GM18868 (cell line): Measurements from ENCODE around the gene PCGF2.
"Not testable (repeated sequence)": the region's sequence is repeated elsewhere in the genome, so short reads cannot be mapped to it uniquely, and the experiment has no call there.

Experiments used
- ATAC-seq: cut with Tn5 transposase; IDR thresholded peaks from one replicate; pipeline ENCODE4 v1.9.1; 2021; ENCODE audit warnings: mild to moderate bottlenecking, moderate library complexity; ENCODE audit not compliant: unreplicated experiment

The PCGF2 gene

GRCh38 chr17:38738007-38738662 is 10.0 kb downstream of the PCGF2 start:
- ATAC-seq = no peak

- no peak for ATAC-seq
Observed at GRCh38 chr17:38735161-38735997, 12.8 kb downstream of the PCGF2 start.

GRCh38 chr17:38733982-38734973 is 13.9 kb downstream of the PCGF2 start:
- ATAC-seq = no peak

DNA sequence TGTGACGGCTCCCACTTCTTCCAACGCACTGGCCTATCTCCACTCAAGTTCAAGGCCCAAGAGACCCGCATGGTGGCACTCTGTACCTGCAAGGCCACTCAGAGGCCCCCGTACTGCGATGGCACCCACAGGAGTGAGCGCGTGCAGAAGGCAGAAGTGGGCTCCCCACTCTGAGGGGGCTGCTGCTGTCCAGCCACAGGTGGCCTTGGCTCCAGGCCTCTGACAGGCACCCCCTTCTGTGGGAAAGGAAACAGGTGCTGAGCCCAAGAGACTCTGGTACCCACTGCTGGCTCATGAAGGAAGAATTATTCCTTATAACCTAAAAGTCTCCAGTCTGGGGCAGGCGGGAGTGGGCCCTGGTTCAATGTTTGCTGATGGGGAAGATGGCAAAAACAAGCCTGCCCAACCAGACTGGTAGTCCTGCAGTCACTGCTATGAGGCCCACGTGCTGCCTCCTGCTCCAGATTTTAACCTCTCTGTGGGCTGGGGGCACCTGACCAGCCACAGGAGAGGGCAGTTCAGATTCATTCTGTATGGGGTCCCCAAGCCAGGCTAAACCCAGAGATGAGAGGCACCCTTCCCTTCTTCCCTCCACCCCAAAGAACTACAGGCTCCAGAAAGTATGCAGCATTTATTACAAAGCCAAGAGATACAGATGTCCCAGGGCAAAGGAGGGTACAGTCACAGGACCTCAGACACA is 14.7 kb downstream of the PCGF2 start:
- ATAC-seq = no peak

GRCh38 chr17:38732376-38733281 is 15.5 kb downstream of the PCGF2 start:
- ATAC-seq = no peak

GRCh38 chr17:38731526-38732294 is 16.4 kb downstream of the PCGF2 start:
- no peak for ATAC-seq

DNA sequence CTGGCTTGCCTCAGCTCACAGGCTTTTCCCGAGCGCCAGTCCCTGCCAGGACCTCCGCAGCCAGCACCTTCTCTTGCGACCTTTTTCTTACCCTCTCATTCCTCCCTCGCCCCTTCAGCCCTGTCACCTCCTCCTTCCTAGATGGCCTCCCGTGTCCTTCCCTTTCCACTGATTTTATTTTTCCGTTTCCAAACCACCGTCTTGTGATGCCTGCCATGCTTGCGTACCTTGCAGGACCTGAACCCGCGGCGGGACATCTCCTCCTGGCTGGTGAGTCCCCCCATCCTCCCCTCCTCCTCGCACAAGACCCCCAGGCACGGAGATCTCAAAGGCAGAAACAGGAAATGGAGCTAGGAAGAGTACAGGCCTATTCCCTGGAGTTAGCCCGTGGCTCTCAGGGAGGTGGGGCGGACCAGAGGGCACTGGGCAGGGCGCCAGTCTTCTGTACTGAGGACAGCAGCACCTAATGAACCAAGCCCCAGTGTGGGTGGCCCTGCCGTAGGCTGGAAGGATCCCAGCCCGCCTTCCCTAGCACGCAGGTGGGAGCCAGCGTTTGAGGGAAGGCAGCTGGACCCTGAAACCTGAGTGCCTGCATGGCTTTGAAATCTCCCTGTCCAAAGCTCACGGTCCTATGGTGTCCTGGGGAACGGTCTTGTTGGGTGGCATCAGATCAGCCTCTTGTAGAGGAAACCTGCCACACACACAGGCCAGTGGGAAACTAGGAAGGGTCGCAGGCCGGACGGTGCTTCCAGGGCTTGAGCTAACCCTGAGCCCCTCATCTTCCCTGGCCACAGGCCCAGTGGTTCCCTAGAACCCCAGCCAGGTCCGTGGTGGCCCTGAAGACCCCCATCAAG is 17.4 kb downstream of the PCGF2 start:
- no peak for ATAC-seq

- ATAC-seq = peak; percentile 83
Observed at GRCh38 chr17:38729886-38730525, 18.1 kb downstream of the PCGF2 start, which contains the start of gene CISD3. CISD3 (plus strand) TSS chr17:38730341; CDS start chr17:38730359, 18 bp downstream.

DNA sequence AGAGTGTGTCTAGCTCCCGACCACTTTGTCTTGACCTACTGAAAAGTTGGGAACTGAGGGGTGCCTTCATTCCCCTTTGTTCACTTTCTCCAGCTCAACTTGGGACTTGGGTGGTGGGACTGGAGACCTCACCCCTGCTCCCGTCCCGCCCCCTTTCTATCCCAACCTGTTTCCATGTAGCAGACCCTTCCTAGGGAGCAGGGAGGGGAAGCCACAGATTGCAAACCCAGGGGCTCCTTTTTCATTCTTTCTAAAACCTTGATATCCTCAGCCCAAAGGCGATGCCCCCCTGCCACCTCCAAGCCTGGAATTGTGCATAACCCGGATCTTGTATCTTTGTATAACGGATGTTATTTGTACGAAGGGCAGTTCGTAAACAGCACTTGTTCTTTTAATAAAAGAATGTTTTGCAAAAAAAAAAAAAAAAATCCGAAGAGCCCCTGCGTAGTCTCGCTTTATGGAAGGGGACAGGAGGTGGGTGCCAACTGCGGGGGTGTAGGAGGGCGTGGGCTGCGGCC is 18.7 kb downstream of the PCGF2 start:
- no peak for ATAC-seq

GRCh38 chr17:38728290-38728831 is 19.8 kb downstream of the PCGF2 start:
- no peak for ATAC-seq

DNA sequence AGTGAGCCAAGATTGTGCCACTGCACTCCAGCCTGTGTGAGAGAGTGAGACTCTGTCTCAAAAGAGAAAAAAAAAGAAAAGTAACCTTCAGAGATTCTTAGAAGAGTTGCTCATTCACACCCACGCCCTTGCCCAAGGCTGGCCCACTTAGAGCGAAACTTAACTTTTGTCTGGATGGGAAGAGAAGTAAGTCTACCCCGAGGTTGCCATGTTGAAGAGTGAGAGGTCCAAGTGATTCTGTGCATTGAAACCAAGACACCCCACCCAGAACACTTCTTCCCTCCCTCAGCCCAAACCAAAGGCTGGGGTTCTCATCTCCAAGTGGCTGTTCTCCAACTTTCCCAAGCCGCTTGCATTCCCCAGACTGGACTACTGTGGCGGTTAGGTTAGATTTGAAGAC is 20.4 kb downstream of the PCGF2 start:
- no peak for ATAC-seq

- ATAC-seq = not testable (repeated sequence)
Observed at GRCh38 chr17:38726145-38726544, 22.0 kb downstream of the PCGF2 start.

- no peak for ATAC-seq
Observed at GRCh38 chr17:38725066-38725465, 23.1 kb downstream of the PCGF2 start.

- ATAC-seq = no peak
Observed at GRCh38 chr17:38724337-38724988, 23.7 kb downstream of the PCGF2 start.

DNA sequence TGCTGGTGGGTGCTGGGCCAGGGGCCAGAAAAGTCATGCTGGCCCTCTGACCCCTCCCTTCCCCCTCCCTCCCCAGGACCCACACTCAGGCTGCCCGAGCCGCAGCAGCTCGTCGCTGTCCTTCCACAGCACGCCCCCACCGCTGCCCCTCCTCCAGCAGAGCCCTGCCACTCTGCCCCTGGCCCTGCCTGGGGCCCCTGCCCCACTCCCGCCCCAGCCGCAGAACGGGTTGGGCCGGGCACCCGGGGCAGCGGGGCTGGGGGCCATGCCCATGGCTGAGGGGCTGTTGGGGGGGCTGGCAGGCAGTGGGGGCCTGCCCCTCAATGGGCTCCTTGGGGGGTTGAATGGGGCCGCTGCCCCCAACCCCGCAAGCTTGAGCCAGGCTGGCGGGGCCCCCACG is 26.3 kb downstream of the PCGF2 start:
- no peak for ATAC-seq

- no peak for ATAC-seq
Observed at GRCh38 chr17:38720941-38721340, 27.2 kb downstream of the PCGF2 start.
